ENCODE data around the gene PLCG1. TPM values are rescaled to one million over a fixed set of nuclear protein-coding genes. Genes with fewer than 3 reads are reported as not detected.

The PLCG1 gene
- total RNA-seq, 1 experiment from 2014 or later = 64.1 TPM

DNA sequence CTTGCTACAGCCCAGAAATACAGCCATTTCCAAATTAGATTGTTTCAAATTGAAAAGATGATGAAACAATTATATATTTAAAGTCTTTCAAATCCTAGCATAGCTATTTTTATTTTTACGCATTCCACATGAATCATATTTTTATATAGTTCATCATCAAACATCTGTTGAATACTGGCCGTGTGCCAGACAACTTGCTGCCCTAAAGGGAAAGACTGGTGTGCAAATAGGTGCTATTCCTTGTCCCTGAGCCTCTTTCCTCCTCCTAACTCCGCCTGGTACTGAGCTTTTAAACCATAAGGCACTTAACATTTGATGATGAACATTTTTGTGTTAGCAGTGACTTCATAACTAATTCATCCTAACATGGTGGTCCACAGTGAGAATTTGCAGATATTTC, 18.7 kb upstream of the PLCG1 start:
- POLR2A ChIA-PET (ENCODE audit: unreplicated experiment) = no interaction called here
- Histone ChIP-seq H3K4me1 (replicated peaks; ENCODE audit: insufficient read depth) (no peaks in the 10 kb centered on the region), H2AFZ (no peak overlapping the region), H3K36me3 (ENCODE audit: low read depth) (peaks cover 76% of the 10 kb centered on the region), H3K9me3 (ENCODE audit: insufficient read depth, low read depth) (no peaks in the 10 kb centered on the region), H3K27ac (no peak overlapping the region), H4K20me1 (ENCODE audit: insufficient read depth) (no peaks in the 10 kb centered on the region), H3K79me2 (ENCODE audit: low read depth) (no peaks in the 10 kb centered on the region), H3K4me3 (no peak overlapping the region), H3K4me2 (no peak overlapping the region), H3K27me3 (ENCODE audit: insufficient read depth, low read depth) (no peaks in the 10 kb centered on the region), H3K9me2 (ENCODE audit: insufficient read depth) (no peaks in the 10 kb centered on the region), H3F3A (ENCODE audit: insufficient read depth, low read depth) (peaks cover 34% of the 10 kb centered on the region; the same call in 1 of the 2 replicates)
- no peak for TF ChIP-seq EZH2 (IDR thresholded peaks at IDR 0.05; ENCODE audit: low read depth)
- TF ChIP-seq, protein P1, sequence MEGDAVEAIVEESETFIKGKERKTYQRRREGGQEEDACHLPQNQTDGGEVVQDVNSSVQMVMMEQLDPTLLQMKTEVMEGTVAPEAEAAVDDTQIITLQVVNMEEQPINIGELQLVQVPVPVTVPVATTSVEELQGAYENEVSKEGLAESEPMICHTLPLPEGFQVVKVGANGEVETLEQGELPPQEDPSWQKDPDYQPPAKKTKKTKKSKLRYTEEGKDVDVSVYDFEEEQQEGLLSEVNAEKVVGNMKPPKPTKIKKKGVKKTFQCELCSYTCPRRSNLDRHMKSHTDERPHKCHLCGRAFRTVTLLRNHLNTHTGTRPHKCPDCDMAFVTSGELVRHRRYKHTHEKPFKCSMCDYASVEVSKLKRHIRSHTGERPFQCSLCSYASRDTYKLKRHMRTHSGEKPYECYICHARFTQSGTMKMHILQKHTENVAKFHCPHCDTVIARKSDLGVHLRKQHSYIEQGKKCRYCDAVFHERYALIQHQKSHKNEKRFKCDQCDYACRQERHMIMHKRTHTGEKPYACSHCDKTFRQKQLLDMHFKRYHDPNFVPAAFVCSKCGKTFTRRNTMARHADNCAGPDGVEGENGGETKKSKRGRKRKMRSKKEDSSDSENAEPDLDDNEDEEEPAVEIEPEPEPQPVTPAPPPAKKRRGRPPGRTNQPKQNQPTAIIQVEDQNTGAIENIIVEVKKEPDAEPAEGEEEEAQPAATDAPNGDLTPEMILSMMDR (conservative IDR thresholded peaks at IDR 0.05) = no peak
- BruUV-seq (replicated peaks) = no TSS peak
- intact Hi-C loops (cut with micrococcal nuclease; ENCODE audit: unreplicated experiment) = no loop called here
- no peak for DNase-seq
- CTCF ChIA-PET = no interaction called here

DNA sequence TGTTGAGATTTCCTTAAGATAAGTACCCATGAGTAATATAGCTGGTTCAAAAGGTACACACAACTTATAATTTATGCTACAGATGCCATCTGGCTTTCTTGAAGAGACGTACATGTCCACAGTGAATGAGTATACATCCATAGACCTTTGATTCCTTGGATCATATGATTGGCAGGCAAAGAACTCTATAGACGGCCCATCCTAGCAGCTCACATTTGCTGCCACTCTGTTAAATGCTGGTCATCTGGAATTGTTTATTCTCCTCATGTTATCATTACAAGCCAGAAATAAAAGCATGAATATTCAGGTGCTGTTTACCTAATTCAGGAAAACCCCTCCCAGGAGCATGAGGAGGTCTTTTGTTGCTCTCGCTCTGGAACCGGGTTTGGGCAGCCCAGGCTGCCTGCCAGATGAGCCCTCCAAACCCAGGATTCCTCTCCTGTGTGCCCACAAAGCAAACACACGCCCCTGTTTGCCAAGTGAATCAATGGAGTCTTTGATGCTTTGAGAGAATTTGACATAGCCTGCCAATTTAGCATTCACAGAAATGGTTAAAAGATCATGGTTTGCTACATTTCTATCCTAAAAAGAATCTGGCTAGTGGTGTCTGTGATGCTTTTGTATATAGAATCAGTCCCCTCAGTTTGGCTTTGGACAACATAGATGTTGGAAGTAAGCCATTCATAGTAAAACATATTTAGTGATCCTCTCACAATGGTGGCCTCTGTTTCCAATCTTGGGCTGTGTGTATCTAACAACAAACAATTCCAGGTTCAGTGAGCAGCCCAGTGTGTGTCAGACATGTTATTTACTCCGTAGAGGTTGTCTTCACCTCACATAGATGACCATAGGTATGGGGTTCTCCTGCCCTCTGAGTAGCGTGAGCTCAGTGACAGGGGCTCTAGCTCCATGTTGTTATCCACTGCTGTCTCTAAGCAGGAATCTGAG, 17.5 kb upstream of the PLCG1 start:
- H3K4me2 ChIP-seq = no peak overlapping the region

DNA sequence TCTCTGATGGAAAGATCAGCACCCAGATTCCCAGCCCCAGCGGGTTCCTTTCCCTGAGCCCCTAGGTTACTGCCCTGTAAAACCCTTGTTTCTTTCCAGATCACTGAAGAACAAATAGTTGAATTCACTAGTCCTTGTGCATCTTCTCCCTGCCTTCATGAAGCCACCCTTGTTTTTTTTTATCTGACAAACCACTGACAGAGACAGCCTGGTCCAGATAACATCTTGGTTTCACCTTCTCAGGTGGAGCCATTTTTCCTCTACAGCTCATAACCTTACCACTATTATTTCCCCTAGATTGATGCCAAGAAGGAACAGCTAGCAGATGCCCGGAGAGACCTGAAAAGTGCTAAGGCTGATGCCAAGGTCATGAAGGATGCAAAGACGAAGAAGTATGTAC, 15.9 kb upstream of the PLCG1 start:
- H3K36me3 ChIP-seq (ENCODE audit: low read depth) = peaks cover 64% of the 10 kb centered on the region
- intact Hi-C loops (cut with micrococcal nuclease; ENCODE audit: unreplicated experiment) = no loop called here

More for the DNA sequence above, 17.5 kb upstream of the PLCG1 start:
- CTCF ChIA-PET = no interaction called here
- Histone ChIP-seq H3K27ac (no peak overlapping the region), H2AFZ (no peak overlapping the region), H3K4me1 (replicated peaks; ENCODE audit: insufficient read depth) (no peaks in the 10 kb centered on the region), H3K79me2 (ENCODE audit: low read depth) (no peaks in the 10 kb centered on the region), H3K9me2 (ENCODE audit: insufficient read depth) (no peaks in the 10 kb centered on the region), H3K27me3 (ENCODE audit: insufficient read depth, low read depth) (no peaks in the 10 kb centered on the region), H4K20me1 (ENCODE audit: insufficient read depth) (no peaks in the 10 kb centered on the region), H3K9me3 (ENCODE audit: insufficient read depth, low read depth) (no peaks in the 10 kb centered on the region), H3K36me3 (ENCODE audit: low read depth) (peaks cover 77% of the 10 kb centered on the region), H3K4me3 (no peak overlapping the region), H3F3A (ENCODE audit: insufficient read depth, low read depth) (peaks cover 30% of the 10 kb centered on the region; the same call in 1 of the 2 replicates)
- no TSS peak for BruUV-seq (replicated peaks)
- intact Hi-C loops (cut with micrococcal nuclease; ENCODE audit: unreplicated experiment) = no loop called here
- POLR2A ChIA-PET (ENCODE audit: unreplicated experiment) = interaction anchor here (0.7 kb wide), 1 partner anchor 1990 kb away, joined by 4 read pairs; no protein-coding TSS in a partner anchor
- TF ChIP-seq, protein P1 (conservative IDR thresholded peaks at IDR 0.05) = no peak
- no peak for TF ChIP-seq EZH2 (IDR thresholded peaks at IDR 0.05; ENCODE audit: low read depth)
- no peak for DNase-seq

More for the DNA sequence above, 15.9 kb upstream of the PLCG1 start:
- CTCF ChIA-PET = no interaction called here
- no TSS peak for BruUV-seq (replicated peaks)
- no peak overlapping the region for H3K4me3 ChIP-seq
- POLR2A ChIA-PET (ENCODE audit: unreplicated experiment) = no interaction called here
- no peak overlapping the region for H2AFZ ChIP-seq
- H4K20me1 ChIP-seq (ENCODE audit: insufficient read depth) = no peaks in the 10 kb centered on the region
- no peak for DNase-seq
- TF ChIP-seq, protein P1 (conservative IDR thresholded peaks at IDR 0.05) = no peak
- TF ChIP-seq EZH2 (IDR thresholded peaks at IDR 0.05; ENCODE audit: low read depth) = no peak
- H3K79me2 ChIP-seq (ENCODE audit: low read depth) = no peaks in the 10 kb centered on the region
- no peaks in the 10 kb centered on the region for H3K27me3 ChIP-seq (ENCODE audit: insufficient read depth, low read depth)
- H3F3A ChIP-seq (ENCODE audit: insufficient read depth, low read depth) = peaks cover 37% of the 10 kb centered on the region; the same call in 1 of the 2 replicates
- no peaks in the 10 kb centered on the region for H3K9me3 ChIP-seq (ENCODE audit: insufficient read depth, low read depth)
- no peaks in the 10 kb centered on the region for H3K9me2 ChIP-seq (ENCODE audit: insufficient read depth)
- no peaks in the 10 kb centered on the region for H3K4me1 ChIP-seq (replicated peaks; ENCODE audit: insufficient read depth)
- no peak overlapping the region for H3K27ac ChIP-seq
- H3K4me2 ChIP-seq = no peak overlapping the region
